ENCODE data around the gene GPHN. TPM values are rescaled to one million over a fixed set of nuclear protein-coding genes. Genes with fewer than 3 reads are reported as not detected.

GPHN gene
- polyA plus RNA-seq, 1 donor (not counting 4 experiments of a cell fraction or from before 2014, with no cell fraction given): 17.6 TPM

DNA sequence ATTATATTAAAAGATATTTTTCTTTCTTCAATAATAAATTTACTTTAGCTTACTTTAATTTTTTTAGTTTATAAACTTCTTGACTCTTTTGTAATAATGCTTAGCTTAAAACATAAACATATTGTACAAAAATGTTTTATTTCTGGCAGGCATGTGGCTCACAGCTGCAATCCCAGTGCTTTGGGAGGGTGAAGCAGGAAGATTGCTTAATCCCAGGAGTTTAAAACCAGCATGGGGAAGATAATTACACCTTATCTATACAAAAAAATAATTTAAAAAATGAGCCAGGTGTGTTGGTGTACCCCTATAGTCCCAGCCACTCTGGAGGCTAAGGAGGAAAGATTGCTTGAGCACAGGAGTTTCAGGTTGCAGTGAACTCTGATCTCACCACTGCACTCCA lies 120.7 kb downstream of the GPHN start:
- FAIRE-seq (no peak), DNase-seq (ENCODE audit: low read depth, low spot score) (no peak)
- Histone ChIP-seq H3K27ac (ENCODE audit: control insufficient read depth, insufficient read depth, low read length) (no peak overlapping the region), H3K4me2 (ENCODE audit: control insufficient read depth, extremely low read depth, insufficient read depth, low read depth, low read length) (no peak overlapping the region), H3K4me3 (ENCODE audit: control insufficient read depth in 2 of 3, extremely low read depth in 1 of 3, insufficient read depth in 2 of 3, low read depth in 1 of 3, low read length in 3 of 3) (no peak overlapping the region), H3K9me3 (ENCODE audit: control insufficient read depth, low read depth, low read length) (no peaks in the 10 kb centered on the region), H3K4me1 (ENCODE audit: control insufficient read depth, extremely low read depth, insufficient read depth, low read length) (no peaks in the 10 kb centered on the region), H4K20me1 (ENCODE audit: control insufficient read depth, extremely low read depth, insufficient read depth, low read length) (peaks cover 5% of the 10 kb centered on the region), H3K36me3 (ENCODE audit: control insufficient read depth in 2 of 2, extremely low read depth in 1 of 2, insufficient read depth in 2 of 2, low read length in 2 of 2) (no peaks in the 10 kb centered on the region), H3K79me2 (ENCODE audit: control insufficient read depth, insufficient read depth, low read length) (peaks cover 21% of the 10 kb centered on the region), H3K9ac (ENCODE audit: control insufficient read depth, extremely low read depth, insufficient read depth, low read length) (no peak overlapping the region), H3K27me3 (ENCODE audit: control insufficient read depth, extremely low read depth, insufficient read depth, low read length) (no peaks in the 10 kb centered on the region), H2AFZ (ENCODE audit: control insufficient read depth, low read length) (no peak overlapping the region), H3K9me1 (ENCODE audit: control insufficient read depth, extremely low read depth, insufficient read depth, low read length) (no peaks in the 10 kb centered on the region)
- TF ChIP-seq EZH2 (IDR thresholded peaks at IDR 0.05; ENCODE audit: low read length) (no peak), CTCF (optimal IDR thresholded peaks at IDR 0.05 in 1 of 3, IDR thresholded peaks at IDR 0.05 in 1 of 3, conservative IDR thresholded peaks at IDR 0.05 in 1 of 3; ENCODE audit: extremely low read depth in 1 of 3, insufficient read depth in 2 of 3, low read length in 3 of 3) (no peak)
- dilution Hi-C loops (cut with MboI; ENCODE audit: extremely low pct_ligation_motif_present, low sequenced_read_pairs): no loop called here

DNA sequence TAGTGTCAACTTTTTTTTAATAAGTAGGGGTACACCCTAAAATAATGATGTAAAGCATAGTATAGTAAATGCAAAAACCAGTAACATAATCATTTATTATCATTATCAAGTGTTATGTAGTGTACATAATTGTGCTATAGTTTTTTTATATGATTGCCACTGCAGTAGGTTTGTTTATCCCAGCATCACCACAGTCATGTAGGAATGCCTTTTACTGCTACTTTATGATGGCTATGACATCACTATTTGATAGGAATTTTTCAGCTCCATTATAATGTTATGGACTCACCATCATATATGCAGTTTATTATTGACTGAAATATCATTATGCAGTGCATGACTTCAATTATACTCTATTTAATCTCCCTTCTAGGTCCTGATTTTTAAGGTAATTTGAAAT lies 121.6 kb downstream of the GPHN start:
- TF ChIP-seq EZH2 (IDR thresholded peaks at IDR 0.05; ENCODE audit: low read length) (no peak), CTCF (optimal IDR thresholded peaks at IDR 0.05 in 1 of 3, IDR thresholded peaks at IDR 0.05 in 1 of 3, conservative IDR thresholded peaks at IDR 0.05 in 1 of 3; ENCODE audit: extremely low read depth in 1 of 3, insufficient read depth in 2 of 3, low read length in 3 of 3) (no peak)
- dilution Hi-C loops (cut with MboI; ENCODE audit: extremely low pct_ligation_motif_present, low sequenced_read_pairs): no loop called here

More for the DNA sequence above, 121.6 kb downstream of the GPHN start:
- Histone ChIP-seq H3K79me2 (ENCODE audit: control insufficient read depth, insufficient read depth, low read length) (peaks cover 26% of the 10 kb centered on the region), H3K27me3 (ENCODE audit: control insufficient read depth, extremely low read depth, insufficient read depth, low read length) (no peaks in the 10 kb centered on the region), H3K27ac (ENCODE audit: control insufficient read depth, insufficient read depth, low read length) (no peak overlapping the region), H3K36me3 (ENCODE audit: control insufficient read depth in 2 of 2, extremely low read depth in 1 of 2, insufficient read depth in 2 of 2, low read length in 2 of 2) (no peaks in the 10 kb centered on the region), H3K4me2 (ENCODE audit: control insufficient read depth, extremely low read depth, insufficient read depth, low read depth, low read length) (no peak overlapping the region), H2AFZ (ENCODE audit: control insufficient read depth, low read length) (no peak overlapping the region), H3K4me1 (ENCODE audit: control insufficient read depth, extremely low read depth, insufficient read depth, low read length) (no peaks in the 10 kb centered on the region), H3K9me1 (ENCODE audit: control insufficient read depth, extremely low read depth, insufficient read depth, low read length) (no peaks in the 10 kb centered on the region), H3K9ac (ENCODE audit: control insufficient read depth, extremely low read depth, insufficient read depth, low read length) (no peak overlapping the region), H3K9me3 (ENCODE audit: control insufficient read depth, low read depth, low read length) (no peaks in the 10 kb centered on the region), H3K4me3 (ENCODE audit: control insufficient read depth in 2 of 3, extremely low read depth in 1 of 3, insufficient read depth in 2 of 3, low read depth in 1 of 3, low read length in 3 of 3) (no peak overlapping the region), H4K20me1 (ENCODE audit: control insufficient read depth, extremely low read depth, insufficient read depth, low read length) (peaks cover 3% of the 10 kb centered on the region)
- DNase-seq (ENCODE audit: low read depth, low spot score) (no peak), FAIRE-seq (no peak)
